ENCODE results near the gene TTF2. TPM values are rescaled to one million over a fixed set of nuclear protein-coding genes. Genes with fewer than 3 reads are reported as not detected.

Gene TTF2
- total and polyA plus RNA-seq, 2 of the 8 experiments (the other 6 are each of a cell fraction or from before 2014, with no cell fraction given) = 16.9 to 89.6 TPM

DNA sequence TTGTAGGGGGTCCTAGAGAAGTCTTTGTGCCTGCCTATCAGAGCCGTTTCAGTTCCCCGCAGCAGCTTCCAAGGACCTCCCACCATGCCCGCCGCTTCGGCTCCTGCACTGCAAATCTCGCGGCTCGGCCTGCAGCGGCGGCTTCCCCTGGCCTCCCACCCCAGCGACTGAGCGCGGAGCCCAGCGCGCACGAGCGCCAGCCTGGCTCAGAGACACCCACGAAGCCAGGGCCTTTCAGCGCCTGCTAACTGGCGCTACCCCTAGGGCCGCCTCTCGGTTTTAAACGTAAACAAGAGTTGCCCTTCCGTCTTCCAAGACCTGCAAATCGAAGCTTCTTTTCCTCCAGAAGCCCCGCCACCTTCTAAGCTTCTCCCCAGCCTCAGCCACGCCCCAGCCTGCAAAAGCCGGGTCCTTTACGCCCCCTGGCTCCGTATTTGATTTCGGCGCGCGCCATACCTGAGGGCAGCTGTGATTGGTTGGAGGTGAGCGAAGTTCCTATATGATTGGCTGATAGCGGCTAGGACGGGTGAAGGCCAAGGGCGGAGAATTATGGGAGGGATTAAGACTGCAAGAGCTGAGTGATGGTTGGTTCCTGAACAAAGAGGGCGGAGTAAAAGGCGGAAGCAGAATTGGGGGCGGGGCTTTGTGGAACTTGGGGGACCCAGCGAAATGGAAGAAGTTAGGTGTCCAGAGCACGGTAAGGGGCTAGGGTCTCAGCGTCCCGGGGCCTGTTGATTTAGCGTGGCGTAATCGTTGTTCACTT, at the start of gene TTF2 (continued):
- peak; percentile 72 for TF ChIP-seq PHF8 (conservative IDR thresholded peaks at IDR 0.05; ENCODE audit: low read depth, low read length)
- TF ChIP-seq TAF1 (IDR thresholded peaks at IDR 0.05; ENCODE audit: low read depth, low read length) = peak; percentile 78
- TF ChIP-seq SP4 (IDR thresholded peaks at IDR 0.05; ENCODE audit: low read length) = peak; percentile 69
- no peak for TF ChIP-seq TEAD4 (IDR thresholded peaks at IDR 0.05; ENCODE audit: low read depth, low read length)
- 0 out of 2 replicates have a peak, but pooled peaks have one; percentile 22 for TF ChIP-seq RFX5 (IDR thresholded peaks at IDR 0.05; ENCODE audit: borderline replicate concordance, low read depth, low read length)
- TF ChIP-seq KDM1A (IDR thresholded peaks at IDR 0.05; ENCODE audit: borderline replicate concordance, low read length) = no peak
- TF ChIP-seq BRCA1 (IDR thresholded peaks at IDR 0.05; ENCODE audit: low read depth, low read length) = no peak
- TF ChIP-seq CREB1 (IDR thresholded peaks at IDR 0.05) = no peak; the same call in 1 of the 2 replicates
